A549 (cell line): ENCODE results near the gene SP5. TPM values are rescaled to one million over a fixed set of nuclear protein-coding genes. Genes with fewer than 3 reads are reported as not detected.

Source experiments
- ATAC-seq, 2 experiments: fragments of 200-7000 bp in 1 of 2; fragments of >200 bp in 1 of 2; cut with Nextera tagmentation in 1 of 2; cut with Tn5 transposase in 1 of 2; 3 replicates each; pipeline versions ENCODE4 v1.8.0 to v1.9.1; 2018 to 2020; ENCODE audit warnings: mild to moderate bottlenecking in 1 of 2, moderate library complexity in 1 of 2
- CTCF ChIA-PET: fragments of 300-600 bp; sonication (Branson Sonifier 250); formaldehyde crosslinking; extraction: SDS; loops from one replicate; lab custom pipeline; 2021; ENCODE audit warnings: antibody characterized with exemption, inconsistent platforms; lab: Yijun Ruan, JAX
- POLR2A ChIA-PET: fragments of 350-600 bp; formaldehyde crosslinking; extraction: SDS; loops from one replicate; lab custom pipeline; 2021; ENCODE audit warnings: antibody characterized with exemption, inconsistent platforms; lab: Yijun Ruan, JAX
- DNase-seq, 2 experiments: peaks; one replicate each; pipeline versions ENCODE4 v3.0.0 to v3.0.0-alpha.2; 2011 to 2016; ENCODE audit warnings: low read depth in 1 of 2, low spot score in 1 of 2
- FAIRE-seq: peaks from 2 replicates; lab custom pipeline; 2011; peaks lifted over from hg19 to GRCh38; lab: Jason Lieb, UNC
- H3K27ac ChIP-seq, 2 experiments: fragments of >200 bp; sonication (Bioruptor Twin); formaldehyde crosslinking; 3 replicates each; pipeline ENCODE4 v1.5.1; 2016 to 2017
- H3K4me1 ChIP-seq: fragments of >200 bp; sonication (Bioruptor Twin); formaldehyde crosslinking; 3 replicates; pipeline ENCODE4 v1.6.1; 2016
- H3K4me2 ChIP-seq: fragments of >200 bp; sonication (Bioruptor Twin); formaldehyde crosslinking; 3 replicates; pipeline ENCODE4 v1.6.1; 2016
- H3K4me3 ChIP-seq: fragments of >200 bp; sonication (Bioruptor Twin); formaldehyde crosslinking; 3 replicates; pipeline ENCODE4 v1.5.1; 2016
- H3K9me3 ChIP-seq: fragments of >200 bp; sonication (Bioruptor Twin); formaldehyde crosslinking; 3 replicates; pipeline ENCODE4 v1.6.1; 2016
- CBX2 ChIP-seq: fragments of 200-600 bp; sonication (generic); IDR thresholded peaks from 2 replicates; pipeline ENCODE4 v1.6.1; 2016; ENCODE audit warnings: low read depth, mild to moderate bottlenecking, borderline replicate concordance
- CEBPB ChIP-seq, 2 experiments: fragments of >200 bp in 1 of 2; sonication (Bioruptor Twin) in 1 of 2; formaldehyde crosslinking in 1 of 2; IDR thresholded peaks; 2 replicates each; pipeline ENCODE4 v1.6.1; 2012 to 2016
- CHD2 ChIP-seq: fragments of 150-350 bp; IDR thresholded peaks from 2 replicates; pipeline ENCODE4 v1.6.1; 2014; ENCODE audit warnings: low read length; ENCODE audit not compliant: partially characterized antibody
- EHF ChIP-seq: fragments of 250-450 bp; sonication (Bioruptor Pico); IDR thresholded peaks from 2 replicates; pipeline ENCODE4 v1.5.0; 2020; ENCODE audit warnings: mild to moderate bottlenecking
- EHMT2 ChIP-seq: fragments of 200-600 bp; sonication (generic); IDR thresholded peaks from 2 replicates; pipeline ENCODE4 v1.6.1; 2016; ENCODE audit warnings: antibody characterized with exemption, low read depth, mild to moderate bottlenecking, moderate library complexity
- EP300 ChIP-seq, 2 experiments: fragments of >200 bp; sonication (Bioruptor Twin); formaldehyde crosslinking; IDR thresholded peaks; 2 replicates in 1 of 2; 3 replicates in 1 of 2; pipeline ENCODE4 v1.6.1; 2016 to 2017
- FOSB ChIP-seq: fragments of 250-450 bp; sonication (Bioruptor Pico); IDR thresholded peaks from 2 replicates; pipeline ENCODE4 v1.5.0; 2020; ENCODE audit warnings: mild to moderate bottlenecking, moderate library complexity
- FOSL2 ChIP-seq, 2 experiments: fragments of 450-650 bp in 1 of 2; fragments of >200 bp in 1 of 2; sonication (Bioruptor Twin) in 1 of 2; formaldehyde crosslinking; IDR thresholded peaks; 2 replicates each; pipeline versions ENCODE4 v1.5.0 to v1.6.1; 2016 to 2020; ENCODE audit warnings: mild to moderate bottlenecking in 1 of 2, moderate library complexity in 1 of 2
- GATA3 ChIP-seq: IDR thresholded peaks from 2 replicates; pipeline ENCODE4 v1.6.1; 2012; ENCODE audit warnings: borderline replicate concordance
- HDAC2 ChIP-seq: fragments of 200-600 bp; sonication (generic); IDR thresholded peaks from 2 replicates; pipeline ENCODE4 v1.6.1; 2016
- HOXA7 ChIP-seq: fragments of 250-450 bp; sonication (Bioruptor Pico); IDR thresholded peaks from 2 replicates; pipeline ENCODE4 v1.5.0; 2020; ENCODE audit warnings: mild to moderate bottlenecking, moderate library complexity
- JUN ChIP-seq, 2 experiments: fragments of >200 bp; sonication (Bioruptor Twin); formaldehyde crosslinking; IDR thresholded peaks; 2 replicates in 1 of 2; 3 replicates in 1 of 2; pipeline ENCODE4 v1.6.1; 2016 to 2017
- MAFK ChIP-seq: fragments of 450-650 bp; IDR thresholded peaks from 2 replicates; pipeline ENCODE4 v1.6.1; 2014; ENCODE audit not compliant: partially characterized antibody
- MAX ChIP-seq: IDR thresholded peaks from 2 replicates; pipeline ENCODE4 v1.6.1; 2012
- MAZ ChIP-seq: fragments of 150-350 bp; IDR thresholded peaks from 2 replicates; pipeline ENCODE4 v1.6.1; 2014; ENCODE audit warnings: antibody characterized with exemption, low read depth, low read length, borderline replicate concordance
- NFE2L2 ChIP-seq: fragments of 150-350 bp; conservative IDR thresholded peaks from 2 replicates; pipeline ENCODE4 v1.6.1; 2014; ENCODE audit warnings: low read length
- NPAS2 ChIP-seq: fragments of 250-450 bp; sonication (Bioruptor Pico); IDR thresholded peaks from 2 replicates; pipeline ENCODE4 v1.8.0; 2022; ENCODE audit warnings: mild to moderate bottlenecking, moderate library complexity, borderline replicate concordance
- PBX3 ChIP-seq: IDR thresholded peaks from 2 replicates; pipeline ENCODE4 v1.6.1; 2012
- PHF8 ChIP-seq: fragments of 200-600 bp; sonication (generic); IDR thresholded peaks from 2 replicates; pipeline ENCODE4 v1.6.1; 2016; ENCODE audit warnings: low read depth, mild to moderate bottlenecking, antibody characterized with exemption, moderate library complexity, borderline replicate concordance
- POLR2AphosphoS2 ChIP-seq: conservative IDR thresholded peaks from 2 replicates; pipeline ENCODE4 v1.6.1; 2012; ENCODE audit warnings: low read length, improper control_type of control experiment, inconsistent platforms
- RAD21 ChIP-seq, 2 experiments: fragments of >200 bp in 1 of 2; sonication (Bioruptor Twin) in 1 of 2; formaldehyde crosslinking in 1 of 2; IDR thresholded peaks in 1 of 2; conservative IDR thresholded peaks in 1 of 2; 2 replicates in 1 of 2; 3 replicates in 1 of 2; pipeline ENCODE4 v1.6.1; 2012 to 2018; ENCODE audit warnings: inconsistent platforms in 1 of 2
- RARB ChIP-seq: fragments of 250-450 bp; sonication (Bioruptor Pico); IDR thresholded peaks from 2 replicates; pipeline ENCODE4 v1.8.0; 2021; ENCODE audit warnings: mild to moderate bottlenecking, moderate library complexity
- SREBF2 ChIP-seq: fragments of 450-650 bp; IDR thresholded peaks from 2 replicates; pipeline ENCODE4 v1.6.1; 2014; ENCODE audit warnings: mild to moderate bottlenecking, moderate library complexity
- TFCP2L1 ChIP-seq: fragments of 250-450 bp; sonication (Bioruptor Pico); IDR thresholded peaks from 2 replicates; pipeline ENCODE4 v1.5.0; 2021; ENCODE audit warnings: mild to moderate bottlenecking
- TP53 ChIP-seq: fragments of 250-450 bp; sonication (Bioruptor Pico); IDR thresholded peaks from 2 replicates; pipeline ENCODE4 v1.5.0; 2021; ENCODE audit warnings: mild to moderate bottlenecking, moderate library complexity
- ZSCAN20 ChIP-seq: fragments of 250-450 bp; sonication (Bioruptor Pico); IDR thresholded peaks from 2 replicates; pipeline ENCODE4 v1.8.0; 2022; ENCODE audit warnings: mild to moderate bottlenecking, moderate library complexity
- WGBS: methylation state at CpG from one replicate; pipeline ENCODE4 v1.1.6; 2017; ENCODE audit errors: missing lambda C conversion rate; 5-methylcytosine and 5-hydroxymethylcytosine counted together
- polyA plus RNA-seq, 4 experiments: library from polyadenylated mRNA; depleted of rRNA in 3 of 4; stranded (reverse); fragments of >200 nt; fragmentation: RNase III in 1 of 4; extraction: RNeasy Plus Mini Kit Qiagen cat#74134 plus additional on column Dnase treatment in 1 of 4; gene quantifications; 2 replicates in 3 of 4; 3 replicates in 1 of 4; pipeline ENCODE4 v1.2.3, GENCODE V29; 2011 to 2017
- TF ChIP-seq, protein P1 (sequence below): fragments of 250-450 bp; sonication (Bioruptor Pico); IDR thresholded peaks from 2 replicates; pipeline ENCODE4 v1.5.0; 2021; ENCODE audit warnings: mild to moderate bottlenecking, moderate library complexity, borderline replicate concordance

SP5 gene
- polyA plus RNA-seq, 2 of the 4 experiments (the other 2 are of a cell fraction): not detected

GRCh38 chr2:170740660-170741059, 25.5 kb downstream of the SP5 start:
- FAIRE-seq (no peak), ATAC-seq (no peak), DNase-seq (no peak)
- TF ChIP-seq, protein P1, sequence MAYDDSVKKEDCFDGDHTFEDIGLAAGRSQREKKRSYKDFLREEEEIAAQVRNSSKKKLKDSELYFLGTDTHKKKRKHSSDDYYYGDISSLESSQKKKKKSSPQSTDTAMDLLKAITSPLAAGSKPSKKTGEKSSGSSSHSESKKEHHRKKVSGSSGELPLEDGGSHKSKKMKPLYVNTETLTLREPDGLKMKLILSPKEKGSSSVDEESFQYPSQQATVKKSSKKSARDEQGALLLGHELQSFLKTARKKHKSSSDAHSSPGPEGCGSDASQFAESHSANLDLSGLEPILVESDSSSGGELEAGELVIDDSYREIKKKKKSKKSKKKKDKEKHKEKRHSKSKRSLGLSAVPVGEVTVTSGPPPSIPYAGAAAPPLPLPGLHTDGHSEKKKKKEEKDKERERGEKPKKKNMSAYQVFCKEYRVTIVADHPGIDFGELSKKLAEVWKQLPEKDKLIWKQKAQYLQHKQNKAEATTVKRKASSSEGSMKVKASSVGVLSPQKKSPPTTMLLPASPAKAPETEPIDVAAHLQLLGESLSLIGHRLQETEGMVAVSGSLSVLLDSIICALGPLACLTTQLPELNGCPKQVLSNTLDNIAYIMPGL (CRISPR knock-in tag): no peak
- TF ChIP-seq RAD21 (conservative IDR thresholded peaks at IDR 0.05 in 1 of 2, IDR thresholded peaks at IDR 0.05 in 1 of 2) (no peak), EP300 (IDR thresholded peaks at IDR 0.05) (no peak), CEBPB (IDR thresholded peaks at IDR 0.05) (no peak), NFE2L2 (no peak), HDAC2 (no peak), FOSB (no peak), ZSCAN20 (CRISPR knock-in tag) (no peak), MAFK (no peak), HOXA7 (CRISPR knock-in tag) (no peak), PHF8 (no peak), TP53 (CRISPR knock-in tag) (no peak), PBX3 (no peak), POLR2AphosphoS2 (no peak), TFCP2L1 (CRISPR knock-in tag) (no peak), CHD2 (no peak), MAX (no peak), JUN (IDR thresholded peaks at IDR 0.05) (no peak)
- ChIA-PET CTCF (interaction anchor here (1.5 kb wide), 1 partner anchor 332 kb away, joined by 3 read pairs; no protein-coding TSS in a partner anchor), POLR2A (no interaction called here)
- WGBS: 30% methylated on average over 3 of the region's 4 CpGs
- Histone ChIP-seq H3K4me2 (no peak overlapping the region), H3K4me3 (no peak overlapping the region), H3K27ac (no peak overlapping the region), H3K9me3 (no peaks in the 10 kb centered on the region), H3K4me1 (peaks cover 9% of the 10 kb centered on the region; the same call in 1 of the 3 replicates)

DNA sequence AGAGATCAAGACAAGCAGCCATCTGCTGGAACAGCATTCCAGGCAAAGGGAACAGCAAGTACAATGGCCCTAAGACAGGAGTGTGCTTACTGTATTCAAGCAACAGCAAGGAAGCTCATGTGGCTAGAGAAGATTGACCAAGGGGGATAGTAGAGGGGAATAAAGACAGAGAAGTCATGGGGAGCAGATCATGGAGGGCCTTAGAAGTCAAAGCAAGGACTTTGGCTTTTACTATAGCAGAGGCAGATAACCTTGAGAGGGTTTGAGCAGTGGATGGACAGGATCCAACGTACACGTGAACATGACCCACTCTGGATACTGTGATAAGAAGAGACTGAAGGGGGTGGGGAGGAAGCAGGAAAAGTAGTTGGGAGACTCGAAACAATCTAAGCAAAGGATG, 26.9 kb downstream of the SP5 start:
- Histone ChIP-seq H3K4me1 (peaks cover 9% of the 10 kb centered on the region; the same call in 1 of the 3 replicates), H3K4me3 (no peak overlapping the region), H3K4me2 (no peak overlapping the region), H3K27ac (no peak overlapping the region), H3K9me3 (no peaks in the 10 kb centered on the region)
- ChIA-PET POLR2A (no interaction called here), CTCF (interaction anchor here (0.6 kb wide), 1 partner anchor 74 kb away, joined by 3 read pairs; no protein-coding TSS in a partner anchor)
- DNase-seq (no peak), FAIRE-seq (no peak), ATAC-seq (no peak)
- 61% methylated on average over 3 of the region's 3 CpGs for WGBS
- TF ChIP-seq POLR2AphosphoS2: no peak
- no peak for TF ChIP-seq ZSCAN20 (CRISPR knock-in tag)
- TF ChIP-seq PBX3: no peak
- TF ChIP-seq RAD21 (conservative IDR thresholded peaks at IDR 0.05 in 1 of 2, IDR thresholded peaks at IDR 0.05 in 1 of 2): no peak
- TF ChIP-seq EHMT2: no peak
- TF ChIP-seq SREBF2: no peak
- no peak for TF ChIP-seq JUN (IDR thresholded peaks at IDR 0.05)
- TF ChIP-seq FOSL2 (IDR thresholded peaks at IDR 0.05): no peak
- TF ChIP-seq FOSL2 (CRISPR knock-in tag; IDR thresholded peaks at IDR 0.05): no peak
- TF ChIP-seq MAX: no peak
- no peak for TF ChIP-seq PHF8
- TF ChIP-seq MAZ: no peak
- no peak for TF ChIP-seq RARB
- no peak for TF ChIP-seq GATA3
- TF ChIP-seq NPAS2: no peak
- TF ChIP-seq FOSB: no peak
- TF ChIP-seq EHF: no peak
- no peak for TF ChIP-seq CBX2
